Erythroblast (primary cell): Measurements from ENCODE around the gene ZPBP2.
A peak's percentile ranks its signal among the peaks of the same experiment; 100 is the strongest.
"Not testable (repeated sequence)": the region's sequence is repeated elsewhere in the genome, so short reads cannot be mapped to it uniquely, and the experiment has no call there.

Experiments used
- DNase-seq, 2 experiments: peaks; one replicate each; lab custom pipeline; 2025; lab: John Stamatoyannopoulos, UW
- GATA1 ChIP-seq: IDR thresholded peaks from 2 replicates; pipeline ENCODE4 v1.6.1; 2011; ENCODE audit warnings: low read depth, mild to moderate bottlenecking, control low read depth, low read length, moderate library complexity
- POLR2A ChIP-seq: IDR thresholded peaks from 2 replicates; pipeline ENCODE4 v1.6.1; 2011; ENCODE audit warnings: mild to moderate bottlenecking, low read length

ZPBP2 gene

GRCh38 chr17:39838784-39839183, 29.2 kb upstream of the ZPBP2 start:
- no peak for DNase-seq
- no peak for TF ChIP-seq GATA1
- TF ChIP-seq POLR2A: no peak

- no peak for TF ChIP-seq GATA1
- TF ChIP-seq POLR2A: no peak
- DNase-seq: no peak
Observed at GRCh38 chr17:39841134-39841683, 26.8 kb upstream of the ZPBP2 start.

GRCh38 chr17:39845052-39845846, 22.8 kb upstream of the ZPBP2 start:
- TF ChIP-seq GATA1 (no peak), POLR2A (no peak)
- no peak for DNase-seq

GRCh38 chr17:39846205-39846604, 21.8 kb upstream of the ZPBP2 start:
- TF ChIP-seq POLR2A (no peak), GATA1 (no peak)

GRCh38 chr17:39848600-39848999, 19.4 kb upstream of the ZPBP2 start:
- TF ChIP-seq GATA1 (no peak), POLR2A (no peak)
- no peak for DNase-seq

More at GRCh38 chr17:39846205-39846604, 21.8 kb upstream of the ZPBP2 start:
- no peak for DNase-seq

- not testable (repeated sequence) for DNase-seq
Observed at GRCh38 chr17:39850186-39850585, 17.8 kb upstream of the ZPBP2 start.

GRCh38 chr17:39852239-39852638, 15.8 kb upstream of the ZPBP2 start:
- no peak for DNase-seq
- no peak for TF ChIP-seq GATA1
- TF ChIP-seq POLR2A: no peak

- no peak for TF ChIP-seq GATA1
- TF ChIP-seq POLR2A: no peak
- no peak for DNase-seq
Observed at GRCh38 chr17:39854909-39855308, 13.1 kb upstream of the ZPBP2 start.

- not testable (repeated sequence) for DNase-seq
Observed at GRCh38 chr17:39855911-39856649, 11.9 kb upstream of the ZPBP2 start.

- TF ChIP-seq GATA1: no peak
- no peak for TF ChIP-seq POLR2A
- no peak for DNase-seq
Observed at GRCh38 chr17:39861235-39861634, 6.8 kb upstream of the ZPBP2 start.

- no peak for TF ChIP-seq GATA1
- TF ChIP-seq POLR2A: no peak
Observed at GRCh38 chr17:39863244-39863917, 4.6 kb upstream of the ZPBP2 start.

GRCh38 chr17:39863918-39864746, 3.9 kb upstream of the ZPBP2 start, which contains the start of gene IKZF3:
TSS of gene IKZF3 (minus strand) at chr17:39864312. CDS start at chr17:39864126, 186 bp downstream.
- TF ChIP-seq POLR2A (peak; percentile 31), GATA1 (no peak)

More at GRCh38 chr17:39863244-39863917, 4.6 kb upstream of the ZPBP2 start:
- no peak for DNase-seq

More at GRCh38 chr17:39863918-39864746, 3.9 kb upstream of the ZPBP2 start, which contains the start of gene IKZF3:
- peak; percentile 16 to 17 for DNase-seq
